SK-N-SH (cell line): ENCODE results near the gene SPAG9. TPM values are rescaled to one million over a fixed set of nuclear protein-coding genes. Genes with fewer than 3 reads are reported as not detected.
"Not testable (repeated sequence)": the region's sequence is repeated elsewhere in the genome, so short reads cannot be mapped to it uniquely, and the experiment has no call there.

Experiments
- CTCF ChIA-PET: fragments of 300-600, 350-600 bp; formaldehyde crosslinking; extraction: SDS; loops from one replicate; lab custom pipeline; 2021; lab: Yijun Ruan, JAX
- POLR2A ChIA-PET: fragments of 350-600 bp; sonication (Branson Sonifier 250); formaldehyde crosslinking; extraction: SDS; loops from one replicate; lab custom pipeline; 2020; ENCODE audit warnings: antibody characterized with exemption, inconsistent platforms; lab: Yijun Ruan, JAX
- DNase-seq: peaks from one replicate; pipeline ENCODE4 v3.0.0; 2012
- H2AFZ ChIP-seq: fragments of 200-600 bp; sonication (generic); 2 replicates; pipeline ENCODE4 v1.8.1; 2016; ENCODE audit warnings: antibody characterized with exemption, mild to moderate bottlenecking, low read depth
- H3F3A ChIP-seq: fragments of 200-600 bp; sonication (generic); replicated peaks from 2 replicates; pipeline ENCODE3; 2016; ENCODE audit warnings: antibody characterized with exemption, mild to moderate bottlenecking; ENCODE audit not compliant: insufficient read depth
- H3K27ac ChIP-seq, 2 experiments: fragments of 200-500 bp in 1 of 2; fragments of 200-600 bp in 1 of 2; sonication (Bioruptor generic) in 1 of 2; sonication (generic), shearing (Covaris generic) in 1 of 2; 2 replicates each; pipeline versions ENCODE4 v1.5.1 to v1.6.1; 2014 to 2016; ENCODE audit warnings: low read depth in 2 of 2, inconsistent platforms in 1 of 2, low read length in 1 of 2, mild to moderate bottlenecking in 1 of 2, mixed read lengths in 1 of 2
- H3K27me3 ChIP-seq: fragments of 200-600 bp; sonication (generic), shearing (Covaris generic); 2 replicates; pipeline ENCODE4 v1.6.1; 2016; ENCODE audit warnings: mixed run types; ENCODE audit not compliant: insufficient read depth
- H3K36me3 ChIP-seq, 2 experiments: fragments of 200-500 bp in 1 of 2; fragments of 200-600 bp in 1 of 2; sonication (Bioruptor generic) in 1 of 2; sonication (generic) in 1 of 2; replicated peaks in 1 of 2; 2 replicates each; pipeline versions ENCODE3 to v1.5.1; 2014 to 2016; ENCODE audit warnings: low read length in 1 of 2, mild to moderate bottlenecking in 1 of 2; ENCODE audit not compliant: insufficient read depth in 2 of 2, control insufficient read depth in 1 of 2
- H3K4me1 ChIP-seq, 2 experiments: fragments of 200-500 bp in 1 of 2; fragments of 200-600 bp in 1 of 2; sonication (Bioruptor generic) in 1 of 2; sonication (generic), shearing (Covaris generic) in 1 of 2; 2 replicates each; pipeline versions ENCODE4 v1.5.1 to v1.6.1; 2014 to 2016; ENCODE audit warnings: low read depth in 1 of 2, low read length in 1 of 2, mixed run types in 1 of 2; ENCODE audit not compliant: insufficient read depth in 2 of 2, control insufficient read depth in 1 of 2
- H3K4me2 ChIP-seq: fragments of 200-600 bp; sonication (generic), shearing (Covaris generic); 2 replicates; pipeline ENCODE4 v1.6.1; 2017; ENCODE audit warnings: mixed run types
- H3K4me3 ChIP-seq, 2 experiments: fragments of 200-500 bp in 1 of 2; fragments of 200-600 bp in 1 of 2; sonication (Bioruptor generic) in 1 of 2; sonication (generic), shearing (Covaris generic) in 1 of 2; 2 replicates each; pipeline versions ENCODE4 v1.5.1 to v1.8.1; 2014 to 2016; ENCODE audit warnings: low read depth in 2 of 2, inconsistent platforms in 1 of 2, low read length in 1 of 2, mild to moderate bottlenecking in 1 of 2, mixed read lengths in 1 of 2, moderate library complexity in 1 of 2
- H3K79me2 ChIP-seq: fragments of 200-600 bp; sonication (generic); 2 replicates; pipeline ENCODE4 v1.8.1; 2017; ENCODE audit warnings: mild to moderate bottlenecking; ENCODE audit not compliant: insufficient read depth
- H3K9ac ChIP-seq: fragments of 200-600 bp; sonication (generic); 2 replicates; pipeline ENCODE4 v1.6.1; 2017; ENCODE audit warnings: mixed run types
- H3K9me2 ChIP-seq: fragments of 200-600 bp; sonication (generic); 2 replicates; pipeline ENCODE4 v1.6.1; 2017; ENCODE audit warnings: mixed run types
- H3K9me3 ChIP-seq: fragments of 200-600 bp; sonication (generic); 2 replicates; pipeline ENCODE4 v1.6.1; 2017; ENCODE audit warnings: mixed run types, mild to moderate bottlenecking, moderate library complexity
- H4K20me1 ChIP-seq: fragments of 200-600 bp; sonication (generic); 2 replicates; pipeline ENCODE4 v1.6.1; 2017; ENCODE audit warnings: mild to moderate bottlenecking, mixed run types; ENCODE audit not compliant: insufficient read depth
- FOSL2 ChIP-seq: IDR thresholded peaks from 2 replicates; pipeline ENCODE4 v1.4.0; 2012; ENCODE audit warnings: low read depth, mild to moderate bottlenecking, moderate library complexity, borderline replicate concordance
- FOXJ3 ChIP-seq: sonication (generic); formaldehyde crosslinking; IDR thresholded peaks from 2 replicates; pipeline ENCODE4 v1.5.1; 2020; ENCODE audit warnings: mild to moderate bottlenecking, missing genetic modification reagents
- FOXM1 ChIP-seq: IDR thresholded peaks from 2 replicates; pipeline ENCODE4 v1.4.0; 2012; ENCODE audit warnings: low read depth, mild to moderate bottlenecking
- GABPA ChIP-seq: IDR thresholded peaks from 2 replicates; pipeline ENCODE4 v1.4.0; 2012; ENCODE audit warnings: low read depth, mild to moderate bottlenecking
- GATA2 ChIP-seq: sonication (generic); formaldehyde crosslinking; IDR thresholded peaks from 2 replicates; pipeline ENCODE4 v1.5.0; 2020; ENCODE audit warnings: mild to moderate bottlenecking, missing genetic modification reagents
- JUND ChIP-seq: IDR thresholded peaks from 2 replicates; pipeline ENCODE4 v1.4.0; 2012
- NFIC ChIP-seq: IDR thresholded peaks from 2 replicates; pipeline ENCODE4 v1.4.0; 2012; ENCODE audit warnings: borderline replicate concordance
- POLR2AphosphoS5 ChIP-seq: IDR thresholded peaks from 2 replicates; pipeline ENCODE4 v1.6.1; 2012; ENCODE audit warnings: low read depth, low read length
- RXRA ChIP-seq: IDR thresholded peaks from 2 replicates; pipeline ENCODE4 v1.4.0; 2012; ENCODE audit warnings: low read depth, mild to moderate bottlenecking, borderline replicate concordance
- TAF1 ChIP-seq: IDR thresholded peaks from 2 replicates; pipeline ENCODE4 v1.6.1; 2012; ENCODE audit warnings: low read depth, mild to moderate bottlenecking, low read length, moderate library complexity, borderline replicate concordance
- TEAD4 ChIP-seq: IDR thresholded peaks from 2 replicates; pipeline ENCODE4 v1.4.0; 2012; ENCODE audit warnings: mild to moderate bottlenecking, borderline replicate concordance; ENCODE audit not compliant: insufficient read depth
- YY1 ChIP-seq: IDR thresholded peaks from 2 replicates; pipeline ENCODE4 v1.4.0; 2012; ENCODE audit warnings: low read depth, mild to moderate bottlenecking
- WGBS: methylation state at CpG from one replicate; pipeline ENCODE4 v1.1.6; 2017; ENCODE audit warnings: low lambda C conversion rate; 5-methylcytosine and 5-hydroxymethylcytosine counted together
- polyA plus RNA-seq, 3 experiments: library from polyadenylated mRNA; depleted of rRNA; stranded (reverse); fragments of >200 nt; gene quantifications; 2 replicates each; pipeline ENCODE4 v1.2.3, GENCODE V29; 2012
- TF ChIP-seq, protein P1 (sequence below): fragments of 150-350 bp; IDR thresholded peaks from 2 replicates; pipeline ENCODE4 v1.6.1; 2016; ENCODE audit warnings: mild to moderate bottlenecking, low read depth, low read length
- TF ChIP-seq, protein P2 (sequence below): IDR thresholded peaks from 2 replicates; pipeline ENCODE4 v1.4.0; 2012; ENCODE audit warnings: low read depth
- TF ChIP-seq, protein P3 (sequence below): IDR thresholded peaks from 2 replicates; pipeline ENCODE4; 2012
- TF ChIP-seq, protein P4 (sequence below): fragments of 200-600 bp; sonication (generic); IDR thresholded peaks from 2 replicates; pipeline ENCODE4 v1.6.1; 2017; ENCODE audit warnings: antibody characterized with exemption, mild to moderate bottlenecking, moderate library complexity
- TF ChIP-seq, protein P5 (sequence below): IDR thresholded peaks from 2 replicates; pipeline ENCODE4 v1.6.1; 2012; ENCODE audit warnings: mild to moderate bottlenecking, low read depth, low read length, moderate library complexity

Gene SPAG9
- polyA plus RNA-seq, 1 of the 3 experiments (the other 2 are of a cell fraction): 32.1 TPM

DNA sequence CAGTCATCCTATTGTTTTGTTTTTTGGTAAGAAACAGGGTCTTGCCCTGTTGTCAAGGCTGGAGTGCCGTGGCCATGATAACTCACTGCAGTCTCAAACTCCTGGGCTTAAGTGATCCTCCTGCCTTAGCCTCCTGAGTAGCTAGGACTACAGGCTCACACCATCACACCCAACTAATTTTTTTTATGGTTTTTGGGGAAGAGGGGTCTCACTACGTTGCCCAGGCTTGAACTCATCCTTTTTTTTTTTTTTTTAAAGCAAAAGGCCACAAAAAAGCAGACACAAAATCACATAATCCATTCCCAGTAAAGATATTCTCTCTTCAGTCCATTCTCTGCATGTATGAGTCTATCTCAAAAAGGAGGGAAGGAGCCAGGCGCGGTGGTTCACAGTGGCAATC lies 5.5 kb downstream of the SPAG9 start:
- TF ChIP-seq TAF1 (no peak), GATA2 (CRISPR knock-in tag) (no peak), NFIC (no peak), JUND (no peak), GABPA (no peak), POLR2AphosphoS5 (no peak), FOSL2 (no peak), FOXM1 (no peak), TEAD4 (no peak), FOXJ3 (CRISPR knock-in tag) (no peak), YY1 (no peak), RXRA (no peak)
- TF ChIP-seq, protein P1, sequence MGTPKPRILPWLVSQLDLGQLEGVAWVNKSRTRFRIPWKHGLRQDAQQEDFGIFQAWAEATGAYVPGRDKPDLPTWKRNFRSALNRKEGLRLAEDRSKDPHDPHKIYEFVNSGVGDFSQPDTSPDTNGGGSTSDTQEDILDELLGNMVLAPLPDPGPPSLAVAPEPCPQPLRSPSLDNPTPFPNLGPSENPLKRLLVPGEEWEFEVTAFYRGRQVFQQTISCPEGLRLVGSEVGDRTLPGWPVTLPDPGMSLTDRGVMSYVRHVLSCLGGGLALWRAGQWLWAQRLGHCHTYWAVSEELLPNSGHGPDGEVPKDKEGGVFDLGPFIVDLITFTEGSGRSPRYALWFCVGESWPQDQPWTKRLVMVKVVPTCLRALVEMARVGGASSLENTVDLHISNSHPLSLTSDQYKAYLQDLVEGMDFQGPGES: no peak
- TF ChIP-seq, protein P2, sequence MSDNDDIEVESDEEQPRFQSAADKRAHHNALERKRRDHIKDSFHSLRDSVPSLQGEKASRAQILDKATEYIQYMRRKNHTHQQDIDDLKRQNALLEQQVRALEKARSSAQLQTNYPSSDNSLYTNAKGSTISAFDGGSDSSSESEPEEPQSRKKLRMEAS: no peak
- TF ChIP-seq, protein P3, sequence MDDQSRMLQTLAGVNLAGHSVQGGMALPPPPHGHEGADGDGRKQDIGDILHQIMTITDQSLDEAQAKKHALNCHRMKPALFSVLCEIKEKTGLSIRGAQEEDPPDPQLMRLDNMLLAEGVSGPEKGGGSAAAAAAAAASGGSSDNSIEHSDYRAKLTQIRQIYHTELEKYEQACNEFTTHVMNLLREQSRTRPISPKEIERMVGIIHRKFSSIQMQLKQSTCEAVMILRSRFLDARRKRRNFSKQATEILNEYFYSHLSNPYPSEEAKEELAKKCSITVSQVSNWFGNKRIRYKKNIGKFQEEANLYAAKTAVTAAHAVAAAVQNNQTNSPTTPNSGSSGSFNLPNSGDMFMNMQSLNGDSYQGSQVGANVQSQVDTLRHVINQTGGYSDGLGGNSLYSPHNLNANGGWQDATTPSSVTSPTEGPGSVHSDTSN: no peak
- TF ChIP-seq, protein P4, sequence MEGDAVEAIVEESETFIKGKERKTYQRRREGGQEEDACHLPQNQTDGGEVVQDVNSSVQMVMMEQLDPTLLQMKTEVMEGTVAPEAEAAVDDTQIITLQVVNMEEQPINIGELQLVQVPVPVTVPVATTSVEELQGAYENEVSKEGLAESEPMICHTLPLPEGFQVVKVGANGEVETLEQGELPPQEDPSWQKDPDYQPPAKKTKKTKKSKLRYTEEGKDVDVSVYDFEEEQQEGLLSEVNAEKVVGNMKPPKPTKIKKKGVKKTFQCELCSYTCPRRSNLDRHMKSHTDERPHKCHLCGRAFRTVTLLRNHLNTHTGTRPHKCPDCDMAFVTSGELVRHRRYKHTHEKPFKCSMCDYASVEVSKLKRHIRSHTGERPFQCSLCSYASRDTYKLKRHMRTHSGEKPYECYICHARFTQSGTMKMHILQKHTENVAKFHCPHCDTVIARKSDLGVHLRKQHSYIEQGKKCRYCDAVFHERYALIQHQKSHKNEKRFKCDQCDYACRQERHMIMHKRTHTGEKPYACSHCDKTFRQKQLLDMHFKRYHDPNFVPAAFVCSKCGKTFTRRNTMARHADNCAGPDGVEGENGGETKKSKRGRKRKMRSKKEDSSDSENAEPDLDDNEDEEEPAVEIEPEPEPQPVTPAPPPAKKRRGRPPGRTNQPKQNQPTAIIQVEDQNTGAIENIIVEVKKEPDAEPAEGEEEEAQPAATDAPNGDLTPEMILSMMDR: no peak
- TF ChIP-seq, protein P5, sequence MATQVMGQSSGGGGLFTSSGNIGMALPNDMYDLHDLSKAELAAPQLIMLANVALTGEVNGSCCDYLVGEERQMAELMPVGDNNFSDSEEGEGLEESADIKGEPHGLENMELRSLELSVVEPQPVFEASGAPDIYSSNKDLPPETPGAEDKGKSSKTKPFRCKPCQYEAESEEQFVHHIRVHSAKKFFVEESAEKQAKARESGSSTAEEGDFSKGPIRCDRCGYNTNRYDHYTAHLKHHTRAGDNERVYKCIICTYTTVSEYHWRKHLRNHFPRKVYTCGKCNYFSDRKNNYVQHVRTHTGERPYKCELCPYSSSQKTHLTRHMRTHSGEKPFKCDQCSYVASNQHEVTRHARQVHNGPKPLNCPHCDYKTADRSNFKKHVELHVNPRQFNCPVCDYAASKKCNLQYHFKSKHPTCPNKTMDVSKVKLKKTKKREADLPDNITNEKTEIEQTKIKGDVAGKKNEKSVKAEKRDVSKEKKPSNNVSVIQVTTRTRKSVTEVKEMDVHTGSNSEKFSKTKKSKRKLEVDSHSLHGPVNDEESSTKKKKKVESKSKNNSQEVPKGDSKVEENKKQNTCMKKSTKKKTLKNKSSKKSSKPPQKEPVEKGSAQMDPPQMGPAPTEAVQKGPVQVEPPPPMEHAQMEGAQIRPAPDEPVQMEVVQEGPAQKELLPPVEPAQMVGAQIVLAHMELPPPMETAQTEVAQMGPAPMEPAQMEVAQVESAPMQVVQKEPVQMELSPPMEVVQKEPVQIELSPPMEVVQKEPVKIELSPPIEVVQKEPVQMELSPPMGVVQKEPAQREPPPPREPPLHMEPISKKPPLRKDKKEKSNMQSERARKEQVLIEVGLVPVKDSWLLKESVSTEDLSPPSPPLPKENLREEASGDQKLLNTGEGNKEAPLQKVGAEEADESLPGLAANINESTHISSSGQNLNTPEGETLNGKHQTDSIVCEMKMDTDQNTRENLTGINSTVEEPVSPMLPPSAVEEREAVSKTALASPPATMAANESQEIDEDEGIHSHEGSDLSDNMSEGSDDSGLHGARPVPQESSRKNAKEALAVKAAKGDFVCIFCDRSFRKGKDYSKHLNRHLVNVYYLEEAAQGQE: no peak
- no peaks in the 10 kb centered on the region for H3K27me3 ChIP-seq
- CTCF ChIA-PET: interaction anchor here (1.4 kb wide), 1 partner anchor 114 kb away, joined by 5 read pairs; no protein-coding TSS in a partner anchor

DNA sequence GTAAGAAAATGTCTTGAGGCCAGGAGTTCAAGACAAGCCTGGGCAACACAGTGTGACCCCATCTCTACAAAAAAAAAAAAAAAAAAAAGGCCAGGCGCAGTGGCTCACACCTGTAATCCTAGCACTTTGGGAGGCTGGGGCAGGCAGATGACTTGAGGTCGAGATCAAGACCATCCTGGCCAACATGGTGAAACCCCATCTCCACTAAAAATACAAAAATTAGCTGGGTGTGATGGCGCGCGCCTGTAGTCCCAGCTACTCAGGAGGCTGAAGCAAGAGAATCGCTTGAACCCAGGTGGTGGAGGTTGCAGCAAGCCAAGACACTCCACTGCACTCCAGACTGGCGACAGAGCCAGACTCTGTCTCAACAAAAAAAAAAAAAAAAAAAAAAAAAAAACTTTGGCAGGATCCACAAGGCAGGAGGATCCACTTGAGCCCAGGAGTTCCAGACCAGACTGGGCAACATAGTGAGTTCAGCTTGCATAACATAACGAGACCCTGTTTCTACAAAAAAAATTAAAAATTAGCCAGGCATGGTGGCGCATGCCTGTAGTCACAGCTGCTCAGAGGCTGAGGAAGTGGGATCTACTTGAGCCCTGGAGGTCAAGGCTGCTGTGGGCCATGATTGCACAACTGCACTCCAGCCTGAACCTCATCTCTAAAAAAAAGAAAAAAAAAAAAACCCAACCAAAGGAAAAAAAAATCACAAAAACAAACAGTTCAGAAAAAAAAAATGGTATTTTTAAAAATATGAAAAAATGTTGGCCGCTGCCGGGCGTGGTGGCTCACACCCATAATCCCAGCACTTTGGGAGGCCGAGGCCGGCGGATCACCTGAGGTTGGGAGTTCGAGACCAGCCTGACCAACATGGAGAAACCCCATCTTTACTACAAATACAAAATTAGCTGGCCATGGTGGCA lies 8.1 kb downstream of the SPAG9 start:
- H3K4me1 ChIP-seq, POLR2A ChIA-PET, H3K4me2 ChIP-seq, H3K9ac ChIP-seq, DNase-seq, H3K9me2 ChIP-seq, H3K27ac ChIP-seq, H3K4me3 ChIP-seq, H3K27me3 ChIP-seq, H3K9me3 ChIP-seq, H2AFZ ChIP-seq: not testable (repeated sequence)
- Histone ChIP-seq H3K36me3 (peaks cover 0 to 24% of the 10 kb centered on the region in 2 experiments), H3F3A (peaks cover 12% of the 10 kb centered on the region), H3K79me2 (peaks cover 100% of the 10 kb centered on the region), H4K20me1 (peaks cover 91% of the 10 kb centered on the region)
- CTCF ChIA-PET: interaction anchor here (1.4 kb wide), 1 partner anchor 41 kb away, joined by 5 read pairs; the partner anchor contains the start of gene NME1
- 96% methylated on average over 16 of the region's 16 CpGs for WGBS

More for the DNA sequence above, 5.5 kb downstream of the SPAG9 start:
- H3K27ac ChIP-seq: no peak overlapping the region
- peaks cover 7 to 9% of the 10 kb centered on the region in 2 experiments for H3K4me1 ChIP-seq
- no peak overlapping the region for H3K4me2 ChIP-seq
- no peaks in the 10 kb centered on the region for H3K9me3 ChIP-seq
- peaks cover 0 to 25% of the 10 kb centered on the region in 2 experiments for H3K36me3 ChIP-seq
- no peaks in the 10 kb centered on the region for H3K9me2 ChIP-seq
- POLR2A ChIA-PET: no interaction called here
- peaks cover 100% of the 10 kb centered on the region for H3K79me2 ChIP-seq
- no peak overlapping the region for H2AFZ ChIP-seq
- H3K9ac ChIP-seq: no peak overlapping the region
- no peak overlapping the region for H3K4me3 ChIP-seq
- DNase-seq: no peak
- 93% methylated on average over 4 of the region's 4 CpGs for WGBS
- peaks cover 93% of the 10 kb centered on the region for H4K20me1 ChIP-seq
- H3F3A ChIP-seq: peaks cover 3% of the 10 kb centered on the region
